GM21576 (cell line): Measurements from ENCODE around the gene AGA.
A peak's percentile ranks its signal among the peaks of the same experiment; 100 is the strongest.

Source experiments
- ATAC-seq: cut with Tn5 transposase; IDR thresholded peaks from one replicate; pipeline ENCODE4 v1.9.1; 2021; ENCODE audit warnings: mild to moderate bottlenecking, moderate library complexity; ENCODE audit not compliant: unreplicated experiment

AGA gene

DNA sequence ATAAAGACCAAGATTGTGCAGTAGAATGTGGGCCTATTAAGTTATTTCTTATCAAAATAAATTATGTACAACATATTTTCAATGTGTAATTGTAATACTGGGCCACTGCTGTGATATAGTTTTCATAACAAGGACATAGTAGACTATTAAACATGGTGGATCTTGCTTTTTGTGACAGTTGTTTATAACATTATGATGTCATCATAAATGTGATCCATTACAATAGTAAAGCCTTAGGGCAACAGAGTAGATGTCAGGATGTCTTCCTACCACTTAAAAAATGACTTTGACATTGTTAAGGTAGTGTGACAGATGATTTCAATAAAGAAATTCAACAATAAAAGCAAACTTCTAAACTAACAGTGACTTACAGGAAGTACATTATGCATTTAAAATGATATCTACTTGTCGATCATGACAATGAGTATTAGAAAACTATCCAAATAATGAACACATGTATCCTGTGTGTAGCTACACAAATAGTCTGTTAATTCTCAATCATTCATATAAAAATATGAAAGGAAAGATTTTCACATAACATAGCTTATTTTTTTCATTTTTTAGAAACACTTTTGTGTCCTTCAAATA, 5.3 kb upstream of the AGA start:
- ATAC-seq, result no peak

DNA sequence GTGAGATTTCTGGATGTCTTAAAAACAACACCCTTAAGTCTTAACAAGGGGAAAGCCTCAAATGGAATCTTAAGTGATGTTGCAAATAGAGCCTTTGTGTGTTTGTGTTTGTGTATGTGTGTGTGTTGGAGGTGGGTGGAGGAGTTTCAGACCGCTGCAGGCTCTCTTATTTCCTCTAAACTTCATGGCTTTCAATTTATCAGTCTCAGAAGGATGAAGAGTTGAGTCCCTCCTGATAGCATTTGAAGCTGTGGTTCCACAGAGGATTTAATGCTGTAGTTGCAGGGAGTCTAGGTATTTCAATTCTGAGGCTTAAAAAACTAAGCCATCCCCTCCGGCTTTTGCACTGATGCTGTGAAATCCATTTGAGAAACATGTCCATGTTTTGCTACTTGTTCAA, 4.3 kb upstream of the AGA start:
- no peak for ATAC-seq

DNA sequence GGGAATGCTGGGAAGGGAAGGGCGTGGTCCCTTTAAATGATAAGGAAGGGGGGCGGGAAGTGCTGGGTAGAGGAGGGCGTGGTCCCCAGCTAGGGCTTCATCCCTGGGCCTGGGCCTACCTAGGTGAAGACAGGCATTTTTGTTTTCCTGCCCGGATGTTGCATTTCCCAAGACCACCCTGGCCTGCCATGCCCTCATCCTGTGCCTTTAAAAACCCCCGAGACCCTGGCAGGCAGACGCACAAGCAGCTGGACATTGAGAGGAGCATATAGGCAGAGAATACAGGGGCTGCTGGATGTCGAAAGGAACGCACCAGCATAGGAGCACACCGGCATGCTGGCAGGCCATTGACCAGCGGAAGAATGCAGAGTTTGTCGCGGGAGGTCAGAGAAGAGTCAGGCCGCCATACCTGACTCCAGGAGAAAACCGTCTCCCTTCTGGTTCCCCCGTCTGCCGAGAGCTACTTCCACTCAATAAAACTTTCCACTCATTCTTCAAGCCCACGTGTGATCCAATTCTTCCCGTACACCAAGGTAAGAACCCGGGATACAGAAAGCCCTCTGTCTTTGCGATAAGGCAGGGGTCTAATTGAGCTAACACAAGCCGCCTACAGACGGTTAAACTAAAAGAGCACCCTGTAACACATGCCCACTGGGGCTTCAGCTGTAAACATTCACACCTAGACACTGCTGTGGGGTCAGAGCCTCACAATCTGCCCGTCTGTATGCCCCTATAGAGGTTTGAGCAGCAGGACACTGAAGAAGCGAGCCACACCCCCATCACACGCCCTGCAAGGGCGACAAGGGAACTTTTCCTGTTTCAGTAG, 2.9 kb upstream of the AGA start:
- no peak for ATAC-seq

DNA sequence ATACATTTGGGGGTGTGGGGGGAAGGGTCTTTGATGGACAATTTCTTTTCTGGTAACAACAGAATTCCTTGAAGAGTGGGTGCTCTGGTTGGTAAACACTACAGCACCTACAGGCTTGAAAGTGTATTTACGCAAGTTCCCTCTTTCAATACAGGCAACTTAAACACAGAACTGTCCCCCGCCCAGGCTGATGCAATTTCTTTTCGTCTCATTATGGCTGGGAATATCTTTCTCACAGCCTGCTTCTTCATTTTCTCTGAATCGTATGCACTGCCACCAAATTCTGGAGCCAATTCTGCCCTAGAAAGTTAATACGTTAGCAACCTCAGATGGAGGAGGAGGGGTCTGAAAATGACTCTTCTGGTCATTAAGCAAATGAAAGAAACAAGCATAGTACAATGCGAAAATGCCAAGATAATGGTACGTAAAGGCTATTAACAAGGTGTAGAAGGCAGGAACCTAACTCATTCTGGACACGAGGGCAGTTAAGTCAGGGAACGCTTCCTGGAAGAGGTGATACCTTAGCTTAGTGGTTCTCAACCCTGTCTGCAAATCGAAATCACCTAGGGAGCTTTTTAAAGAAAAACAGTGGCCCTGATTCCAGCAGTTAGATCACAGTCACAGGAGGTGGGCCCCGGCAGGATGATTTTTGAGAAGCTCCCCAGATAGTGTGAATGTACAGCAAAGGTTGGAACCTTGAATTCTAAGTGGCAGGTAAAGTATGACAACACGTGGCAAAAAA, 1.0 kb downstream of the AGA start:
- ATAC-seq, result peak; percentile 41

DNA sequence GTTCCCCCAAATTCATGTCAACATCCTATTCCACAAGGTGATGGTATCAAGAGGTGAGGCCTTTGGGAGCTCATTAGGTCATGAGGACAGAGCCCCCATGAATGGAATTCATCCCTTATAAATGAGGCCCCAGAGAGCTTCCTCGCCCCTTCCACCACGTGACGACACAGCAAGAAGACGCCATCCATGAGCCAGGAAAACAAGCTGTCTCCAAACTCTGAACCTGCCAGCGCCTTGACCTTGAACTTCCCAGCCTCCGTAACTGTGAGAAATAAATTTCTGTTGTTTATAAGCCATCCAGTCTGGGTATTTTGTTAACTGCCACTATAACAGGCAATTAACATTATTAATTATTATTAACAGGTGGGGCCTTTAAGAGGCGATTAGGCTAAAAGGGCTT, 5.8 kb downstream of the AGA start:
- ATAC-seq, result no peak

- no peak for ATAC-seq
Observed at GRCh38 chr4:177434667-177435066, 7.6 kb downstream of the AGA start.

DNA sequence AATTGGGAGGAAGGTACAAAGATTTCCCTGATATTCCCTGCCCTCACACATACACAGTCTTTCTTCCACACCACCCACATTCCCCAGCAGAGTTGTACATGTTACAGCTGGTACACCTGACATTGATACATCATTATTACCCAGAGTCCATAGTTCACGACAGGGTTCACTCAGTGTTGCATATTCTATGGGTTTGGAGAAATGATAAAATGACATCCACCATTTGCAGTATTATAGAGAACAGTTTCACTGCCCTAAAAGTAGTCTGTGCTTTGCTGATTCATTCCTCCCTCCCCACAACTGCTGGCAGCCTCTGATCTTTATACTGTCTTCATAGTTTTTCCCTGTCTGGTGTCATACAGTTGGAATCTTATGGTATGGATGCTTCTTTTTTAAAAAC, 15.0 kb downstream of the AGA start:
- no peak for ATAC-seq

DNA sequence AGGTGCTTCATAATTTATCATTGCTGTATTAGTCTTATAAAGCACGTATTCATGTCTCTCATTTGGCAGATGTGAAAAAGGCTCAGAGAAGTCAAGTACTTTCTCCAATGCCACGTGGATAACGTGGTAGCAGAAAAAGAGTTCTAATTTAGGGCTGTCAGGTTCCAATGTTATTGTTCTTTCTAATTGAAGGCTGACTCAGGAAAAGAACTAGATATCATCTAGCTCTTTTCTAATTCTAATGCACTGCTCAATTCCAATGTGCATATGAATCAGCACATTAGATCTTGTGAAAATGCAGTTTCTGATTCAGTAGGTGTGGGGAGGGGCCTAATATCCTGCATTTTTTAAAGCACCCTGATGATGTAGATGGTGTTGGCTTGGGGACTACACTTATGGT, 22.8 kb downstream of the AGA start:
- ATAC-seq, result no peak

- no peak for ATAC-seq
Observed at GRCh38 chr4:177413656-177414055, 28.6 kb downstream of the AGA start.

GRCh38 chr4:177413076-177413475, 29.2 kb downstream of the AGA start:
- no peak for ATAC-seq

GRCh38 chr4:177411996-177412395, 30.2 kb downstream of the AGA start:
- no peak for ATAC-seq

DNA sequence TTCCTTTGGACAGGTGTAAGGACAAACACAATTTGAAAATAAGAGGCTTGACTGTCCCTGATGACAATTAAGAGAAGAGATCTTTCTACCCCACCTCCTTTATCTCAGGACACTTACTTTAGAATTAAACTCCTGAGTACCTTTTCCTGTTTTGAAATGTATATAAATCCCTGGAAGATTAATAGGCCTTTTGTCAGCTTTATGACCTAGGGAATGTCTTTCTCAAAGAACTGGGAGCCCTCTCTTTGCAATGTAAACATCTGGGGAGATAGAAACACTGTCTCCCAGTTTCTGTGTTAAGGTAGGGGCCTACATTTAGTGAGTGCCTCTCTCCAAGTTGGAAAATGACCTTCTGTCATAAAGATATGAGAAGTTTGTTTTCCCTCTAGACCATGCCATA, 31.7 kb downstream of the AGA start:
- ATAC-seq, result no peak

- no peak for ATAC-seq
Observed at GRCh38 chr4:177408023-177408422, 34.2 kb downstream of the AGA start.

DNA sequence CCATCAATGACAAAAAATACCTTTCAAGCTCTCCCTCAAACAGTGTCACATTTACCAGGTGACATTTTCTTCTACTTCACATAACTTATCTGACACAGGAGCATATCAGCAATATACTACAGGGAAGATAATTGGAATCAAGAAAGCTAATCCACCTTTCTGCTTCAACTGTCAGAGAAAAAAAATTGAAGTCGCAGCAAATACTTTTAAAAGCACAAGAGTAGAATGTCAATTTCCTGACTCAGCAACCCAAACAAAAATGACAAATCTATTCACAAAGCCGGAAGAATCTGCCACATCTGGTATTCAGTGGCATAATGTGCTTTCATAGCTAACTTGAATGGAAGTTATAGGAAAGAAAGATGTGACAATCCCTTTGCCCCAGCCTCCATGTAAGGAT, 36.7 kb downstream of the AGA start:
- ATAC-seq, result no peak

DNA sequence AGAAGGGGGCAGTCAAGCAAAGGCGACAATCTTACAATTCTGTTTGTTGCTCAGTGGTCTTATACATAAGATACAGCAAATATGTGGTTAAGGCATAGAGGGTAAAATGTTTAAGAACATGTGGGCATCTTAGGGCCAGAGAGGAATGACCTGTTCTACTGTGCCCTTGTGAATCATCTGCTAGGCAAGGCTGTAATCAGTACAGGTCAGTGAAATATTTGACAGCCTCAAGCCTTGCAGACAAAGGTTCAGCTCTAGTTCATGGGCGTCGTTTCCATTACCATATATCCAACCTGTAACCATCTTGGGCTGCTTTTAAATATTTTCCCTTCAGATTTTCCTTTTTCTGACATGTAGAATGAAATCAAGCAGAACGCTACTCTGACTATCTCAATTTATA, 37.3 kb downstream of the AGA start:
- ATAC-seq, result no peak

GRCh38 chr4:177404342-177404741, 37.9 kb downstream of the AGA start:
- no peak for ATAC-seq

DNA sequence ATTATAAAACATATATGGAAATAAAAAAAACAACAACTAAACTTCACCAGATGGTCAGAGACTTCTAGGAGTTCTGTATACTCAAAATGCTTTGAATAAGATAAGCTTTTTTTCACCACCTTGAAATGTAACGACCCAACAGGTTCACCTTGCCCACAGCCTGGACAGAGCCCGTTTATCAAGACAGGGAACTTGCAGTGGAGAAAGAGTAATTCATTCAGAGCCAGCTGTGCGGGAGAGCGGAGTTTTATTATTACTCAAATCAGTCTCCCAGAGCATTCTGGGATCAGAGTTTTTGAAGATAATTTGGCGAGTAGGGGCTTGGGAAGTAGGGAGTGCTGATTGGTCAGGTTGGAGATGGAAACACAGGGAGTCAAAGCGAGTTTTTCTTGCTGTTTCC, 38.5 kb downstream of the AGA start:
- no peak for ATAC-seq

- no peak for ATAC-seq
Observed at GRCh38 chr4:177401658-177402273, 40.5 kb downstream of the AGA start.

DNA sequence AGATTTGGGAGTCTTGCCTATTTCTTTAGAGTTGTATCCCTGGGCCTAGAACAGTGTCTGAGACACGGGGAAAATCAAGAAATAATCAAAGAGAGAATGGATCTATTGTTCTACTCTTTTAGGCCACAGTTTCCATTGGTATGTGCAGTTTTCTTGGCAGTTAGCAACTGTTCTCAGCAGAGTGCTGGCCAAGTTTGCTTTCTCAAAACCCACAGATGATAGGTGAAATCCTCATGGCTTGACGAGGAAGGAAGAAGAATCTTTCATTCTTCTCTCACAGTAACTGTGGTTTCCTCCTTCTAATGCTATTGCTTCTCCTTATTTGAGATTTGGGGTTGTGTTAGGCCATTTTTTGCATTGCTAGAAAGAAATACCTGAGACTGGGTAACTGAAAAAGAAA, 42.2 kb downstream of the AGA start:
- no peak for ATAC-seq

DNA sequence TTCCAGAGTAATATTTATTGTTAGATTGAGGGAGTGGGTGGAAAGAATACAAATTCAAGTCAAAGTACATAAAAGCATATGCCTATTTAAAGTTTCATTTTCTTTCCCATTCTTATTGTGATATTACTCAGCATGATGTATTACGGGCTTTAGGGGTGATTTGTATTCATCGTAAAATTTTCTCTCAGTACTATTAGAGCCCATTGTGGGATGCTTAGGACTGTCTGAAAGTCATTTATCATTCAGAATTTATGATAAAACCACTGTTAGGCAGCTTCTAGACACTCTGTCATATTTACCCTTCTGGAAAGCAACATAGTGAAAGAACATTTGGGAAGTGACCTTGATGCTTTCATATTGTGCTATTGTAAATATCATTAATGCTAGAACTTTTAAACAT, 45.9 kb downstream of the AGA start:
- ATAC-seq, result no peak

DNA sequence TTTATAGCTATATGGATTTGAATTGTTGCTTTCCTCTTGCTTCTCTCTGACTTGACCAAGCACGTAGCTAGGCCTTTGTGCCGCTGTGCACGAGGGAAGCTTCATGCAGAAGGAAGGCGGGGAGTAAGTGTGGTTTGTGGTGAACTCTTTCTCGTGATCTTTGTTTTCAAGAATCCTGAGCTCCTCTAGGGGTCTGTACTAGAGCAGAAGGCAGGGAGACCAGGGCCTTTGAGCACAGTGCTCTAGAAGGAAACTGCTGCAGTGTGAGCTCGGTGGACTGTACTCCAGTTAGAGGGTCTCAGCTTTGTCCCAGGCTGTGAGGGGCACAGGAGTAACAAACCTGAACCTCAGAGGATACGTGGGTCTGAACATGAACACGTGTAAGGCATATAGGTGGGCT, 49.0 kb downstream of the AGA start:
- ATAC-seq, result peak; percentile 75

- ATAC-seq, result no peak
Observed at GRCh38 chr4:177391953-177392352, 50.3 kb downstream of the AGA start.
